ENCODE data around the gene ZNF277. TPM values are rescaled to one million over a fixed set of nuclear protein-coding genes. Genes with fewer than 3 reads are reported as not detected.

The ZNF277 gene
- total RNA-seq, 2 donors from 2014 or later, result 27.9 to 41.5 TPM

GRCh38 chr7:112225006-112225405 lies 18.5 kb downstream of the ZNF277 start:
- no peak overlapping the region for H3K4me3 ChIP-seq
- no peaks in the 10 kb centered on the region for H3K9me3 ChIP-seq
- ATAC-seq (ENCODE audit: insufficient number of reproducible peaks, low FRiP score, low read depth), result no peak

DNA sequence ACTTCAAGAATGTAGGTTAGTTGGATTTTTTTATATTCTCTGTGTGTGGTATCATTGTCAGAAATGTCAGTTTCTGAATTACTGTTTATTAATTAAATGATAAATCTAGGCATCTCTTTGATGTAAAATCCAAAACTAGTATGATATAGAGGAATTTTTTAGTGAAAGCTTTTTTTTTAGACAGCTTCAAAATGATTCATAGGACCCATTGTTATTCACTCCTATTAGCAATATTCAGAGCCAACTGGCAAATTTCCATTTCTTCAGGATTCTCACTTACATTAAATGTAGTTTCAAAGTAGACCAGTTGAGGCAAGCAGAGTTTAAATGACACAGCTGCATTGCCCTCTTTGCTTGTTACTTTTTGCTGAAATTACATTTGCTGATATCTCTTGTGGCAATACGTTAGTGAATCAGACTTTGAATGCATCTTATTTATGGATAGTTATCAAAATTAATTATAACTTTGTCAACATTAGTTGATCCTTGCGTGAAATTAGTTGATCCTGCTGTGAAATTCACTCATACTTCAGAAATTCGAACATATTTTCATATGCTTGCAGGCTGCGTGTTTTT lies 20.3 kb downstream of the ZNF277 start:
- Histone ChIP-seq H3K4me3 (no peak overlapping the region), H3K27ac (no peak overlapping the region), H3K4me1 (ENCODE audit: control insufficient read depth in 1 of 2, low read depth in 2 of 2) (peaks cover 0 to 5% of the 10 kb centered on the region in 2 donors), H3K27me3 (replicated peaks; ENCODE audit: insufficient read depth) (no peaks in the 10 kb centered on the region), H3K9me3 (no peaks in the 10 kb centered on the region), H3K36me3 (no peaks in the 10 kb centered on the region)
- ATAC-seq (ENCODE audit: insufficient number of reproducible peaks, low FRiP score, low read depth), result no peak
- TF ChIP-seq, protein P1, sequence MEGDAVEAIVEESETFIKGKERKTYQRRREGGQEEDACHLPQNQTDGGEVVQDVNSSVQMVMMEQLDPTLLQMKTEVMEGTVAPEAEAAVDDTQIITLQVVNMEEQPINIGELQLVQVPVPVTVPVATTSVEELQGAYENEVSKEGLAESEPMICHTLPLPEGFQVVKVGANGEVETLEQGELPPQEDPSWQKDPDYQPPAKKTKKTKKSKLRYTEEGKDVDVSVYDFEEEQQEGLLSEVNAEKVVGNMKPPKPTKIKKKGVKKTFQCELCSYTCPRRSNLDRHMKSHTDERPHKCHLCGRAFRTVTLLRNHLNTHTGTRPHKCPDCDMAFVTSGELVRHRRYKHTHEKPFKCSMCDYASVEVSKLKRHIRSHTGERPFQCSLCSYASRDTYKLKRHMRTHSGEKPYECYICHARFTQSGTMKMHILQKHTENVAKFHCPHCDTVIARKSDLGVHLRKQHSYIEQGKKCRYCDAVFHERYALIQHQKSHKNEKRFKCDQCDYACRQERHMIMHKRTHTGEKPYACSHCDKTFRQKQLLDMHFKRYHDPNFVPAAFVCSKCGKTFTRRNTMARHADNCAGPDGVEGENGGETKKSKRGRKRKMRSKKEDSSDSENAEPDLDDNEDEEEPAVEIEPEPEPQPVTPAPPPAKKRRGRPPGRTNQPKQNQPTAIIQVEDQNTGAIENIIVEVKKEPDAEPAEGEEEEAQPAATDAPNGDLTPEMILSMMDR (IDR thresholded peaks at IDR 0.05), result no peak
- DNase-seq (ENCODE audit: low spot score), result no peak

More at GRCh38 chr7:112225006-112225405, 18.5 kb downstream of the ZNF277 start:
- Histone ChIP-seq H3K27ac (no peak overlapping the region), H3K27me3 (replicated peaks; ENCODE audit: insufficient read depth) (no peaks in the 10 kb centered on the region), H3K36me3 (no peaks in the 10 kb centered on the region), H3K4me1 (ENCODE audit: control insufficient read depth in 1 of 2, low read depth in 2 of 2) (peaks cover 0 to 5% of the 10 kb centered on the region in 2 donors)
- TF ChIP-seq, protein P1 (IDR thresholded peaks at IDR 0.05), result no peak
- no peak for DNase-seq (ENCODE audit: low spot score)

DNA sequence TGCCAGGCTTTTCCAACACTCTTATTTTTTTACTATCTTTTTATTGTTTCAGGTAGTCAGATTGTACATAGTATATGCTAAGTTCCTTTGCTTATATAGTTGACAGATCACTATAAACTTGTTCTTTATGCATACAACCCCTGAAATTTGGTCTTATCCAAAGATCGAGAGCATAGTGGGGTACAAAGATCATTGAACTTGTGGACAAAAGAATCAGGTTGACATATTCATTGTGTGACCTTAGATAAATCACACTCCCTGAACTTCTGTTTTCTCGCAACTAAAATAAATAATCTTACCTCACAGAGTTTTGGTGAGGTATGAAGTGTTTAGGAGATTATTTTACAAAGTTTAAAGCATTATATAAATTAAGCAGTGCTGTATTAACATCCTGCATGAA lies 22.1 kb downstream of the ZNF277 start:
- ATAC-seq (ENCODE audit: insufficient number of reproducible peaks, low FRiP score, low read depth) (no peak), DNase-seq (ENCODE audit: low spot score) (no peak)
- Histone ChIP-seq H3K36me3 (no peaks in the 10 kb centered on the region), H3K4me1 (ENCODE audit: control insufficient read depth in 1 of 2, low read depth in 2 of 2) (peaks cover 0 to 5% of the 10 kb centered on the region in 2 donors), H3K9me3 (no peaks in the 10 kb centered on the region), H3K27ac (no peak overlapping the region), H3K27me3 (replicated peaks; ENCODE audit: insufficient read depth) (no peaks in the 10 kb centered on the region), H3K4me3 (no peak overlapping the region)
- TF ChIP-seq, protein P1 (IDR thresholded peaks at IDR 0.05), result no peak

DNA sequence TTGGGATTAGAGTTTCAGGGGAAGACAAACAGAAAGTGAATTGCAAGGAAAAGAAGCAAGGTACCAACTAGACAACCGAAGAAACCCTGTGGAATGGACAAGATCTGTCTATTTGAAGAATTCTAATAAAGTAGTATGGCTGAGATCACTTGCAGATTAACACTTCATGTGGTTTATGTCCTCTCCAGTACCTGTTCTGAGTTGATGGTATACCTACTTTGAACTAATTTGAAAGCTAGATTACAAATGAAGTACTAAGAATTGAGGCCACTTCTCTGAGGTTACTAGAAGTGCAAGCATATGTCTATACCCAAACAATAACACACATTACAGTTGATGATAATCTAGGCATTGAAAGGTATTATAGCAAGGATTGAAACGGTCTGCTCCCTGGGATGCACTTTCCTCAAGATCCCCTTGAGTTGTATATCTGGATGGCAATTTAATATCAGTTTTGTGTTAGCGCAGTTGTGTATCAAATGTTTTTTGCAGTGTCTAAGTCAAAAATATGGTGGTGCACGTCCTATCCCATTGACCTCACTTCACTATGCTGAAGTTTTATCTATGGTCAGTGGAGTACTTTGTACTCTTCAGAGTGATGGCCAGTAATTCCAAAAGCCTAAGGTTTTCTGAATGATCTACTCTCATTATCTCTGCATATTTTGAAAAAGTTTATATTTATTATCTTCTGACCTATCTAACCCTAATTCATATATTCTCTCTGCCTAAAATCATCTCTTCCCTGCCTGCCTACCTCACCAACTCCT lies 25.9 kb downstream of the ZNF277 start:
- TF ChIP-seq, protein P1 (IDR thresholded peaks at IDR 0.05), result no peak
- no peak for DNase-seq (ENCODE audit: low spot score)
- Histone ChIP-seq H3K27ac (no peak overlapping the region), H3K4me1 (ENCODE audit: control insufficient read depth in 1 of 2, low read depth in 2 of 2) (no peaks in the 10 kb centered on the region), H3K27me3 (replicated peaks; ENCODE audit: insufficient read depth) (no peaks in the 10 kb centered on the region), H3K4me3 (no peak overlapping the region), H3K36me3 (no peaks in the 10 kb centered on the region), H3K9me3 (no peaks in the 10 kb centered on the region)
- no peak for ATAC-seq (ENCODE audit: insufficient number of reproducible peaks, low FRiP score, low read depth)

- Histone ChIP-seq H3K36me3 (no peaks in the 10 kb centered on the region), H3K4me3 (no peak overlapping the region), H3K27me3 (replicated peaks; ENCODE audit: insufficient read depth) (no peaks in the 10 kb centered on the region), H3K27ac (no peak overlapping the region), H3K9me3 (no peaks in the 10 kb centered on the region), H3K4me1 (ENCODE audit: control insufficient read depth in 1 of 2, low read depth in 2 of 2) (no peaks in the 10 kb centered on the region)
- ATAC-seq (ENCODE audit: insufficient number of reproducible peaks, low FRiP score, low read depth), result no peak
- TF ChIP-seq, protein P1 (IDR thresholded peaks at IDR 0.05), result no peak
- DNase-seq (ENCODE audit: low spot score), result no peak
These were observed 26.7 kb downstream of the ZNF277 start for GRCh38 chr7:112233048-112233697.
